Body of pancreas (tissue), 4 donors: ENCODE data around the gene CDH4. TPM values are rescaled to one million over a fixed set of nuclear protein-coding genes. Genes with fewer than 3 reads are reported as not detected.

Source experiments
- ATAC-seq: fragments of 150-250 bp; one replicate; pipeline ENCODE4 v1.9.1; 2016
- DNase-seq, 4 donors: peaks; one replicate each; pipeline ENCODE4 v3.0.0-alpha.2; 2019
- H3K27ac ChIP-seq, 4 donors: fragments of 200-600 bp; sonication (generic); 1 replicate in 3 of 4; 2 replicates in 1 of 4; pipeline versions ENCODE4 v1.5.1 to v1.6.1; 2016 to 2019; ENCODE audit warnings: mild to moderate bottlenecking in 1 of 4, mixed read lengths in 1 of 4, moderate library complexity in 1 of 4
- H3K27me3 ChIP-seq, 2 donors: fragments of 200-600 bp; sonication (generic); one replicate each; pipeline ENCODE4 v1.6.0; 2016; ENCODE audit warnings: mild to moderate bottlenecking in 1 of 2
- H3K36me3 ChIP-seq, 2 donors: fragments of 200-600 bp; sonication (generic); replicated peaks in 1 of 2; 2 replicates each; pipeline ENCODE4 v1.5.1; 2016; ENCODE audit warnings: low read depth in 2 of 2; ENCODE audit not compliant: insufficient read depth in 1 of 2
- H3K4me1 ChIP-seq: fragments of 200-600 bp; sonication (generic); one replicate; pipeline ENCODE4 v1.6.0; 2016
- H3K4me3 ChIP-seq, 2 donors: fragments of 200-600 bp; sonication (generic); 1 replicate in 1 of 2; 2 replicates in 1 of 2; pipeline ENCODE4 v1.5.1; 2016 to 2019
- H3K9me3 ChIP-seq, 3 donors: fragments of 200-600 bp; sonication (generic); 1 replicate in 2 of 3; 2 replicates in 1 of 3; pipeline ENCODE4 v1.5.1; 2016
- CTCF ChIP-seq, 7 experiments: fragments of 450-650 bp in 4 of 7; fragments of 200-600 bp in 3 of 7; sonication (generic) in 3 of 7; IDR thresholded peaks; one replicate each; pipeline ENCODE4 v1.5.1; 2016 to 2019; ENCODE audit warnings: antibody characterized with exemption in 7 of 7
- POLR2A ChIP-seq, 3 donors: fragments of 450-650 bp; IDR thresholded peaks; one replicate each; pipeline ENCODE4 v1.6.1; 2016; ENCODE audit warnings: antibody characterized with exemption in 3 of 3, mild to moderate bottlenecking in 2 of 3
- WGBS, 2 donors: methylation state at CpG; one replicate each; pipeline ENCODE4 v1.1.5; 2017; 5-methylcytosine and 5-hydroxymethylcytosine counted together
- intact Hi-C: fragments of 100-400 bp; cut with DNase I; formaldehyde crosslinking; loops from one replicate; pipeline ENCODE4 v1.15.1; 2023
- total RNA-seq, 2 donors: library from RNA; depleted of rRNA; stranded (reverse); fragments of >200 nt; gene quantifications; one replicate each; pipeline ENCODE4 v1.1.0, GENCODE V29; 2016

CDH4 gene
- total RNA-seq, 2 donors from 2014 or later = 0.33 to 0.52 TPM

GRCh38 chr20:61690993-61691838 is 439.2 kb downstream of the CDH4 start:
- WGBS, 2 donors = 52 to 53% methylated on average over 16 of the region's 16 CpGs
- DNase-seq (no peak), ATAC-seq (no peak)
- Histone ChIP-seq H3K4me1 (no peaks in the 10 kb centered on the region), H3K27me3 (peaks cover 0 to 5% of the 10 kb centered on the region in 2 donors), H3K9me3 (no peaks in the 10 kb centered on the region), H3K36me3 (no peaks in the 10 kb centered on the region), H3K27ac (no peak overlapping the region), H3K4me3 (no peak overlapping the region)
- TF ChIP-seq CTCF (IDR thresholded peaks at IDR 0.05) (no peak), POLR2A (IDR thresholded peaks at IDR 0.05) (no peak)
- intact Hi-C loops = no loop called here

- peaks cover 0 to 5% of the 10 kb centered on the region in 2 donors for H3K27me3 ChIP-seq
- H3K4me1 ChIP-seq = no peaks in the 10 kb centered on the region
- H3K4me3 ChIP-seq = no peak overlapping the region
- H3K36me3 ChIP-seq = no peaks in the 10 kb centered on the region
- ATAC-seq = no peak
- H3K9me3 ChIP-seq = no peaks in the 10 kb centered on the region
- DNase-seq = no peak
- TF ChIP-seq CTCF (IDR thresholded peaks at IDR 0.05) (no peak), POLR2A (IDR thresholded peaks at IDR 0.05) (no peak)
- intact Hi-C loops = no loop called here
- H3K27ac ChIP-seq = no peak overlapping the region
- 74 to 79% methylated on average over 1 of the region's 1 CpG for WGBS, 2 donors
Measured at GRCh38 chr20:61691978-61692377, 439.9 kb downstream of the CDH4 start.

GRCh38 chr20:61692479-61692878 is 440.4 kb downstream of the CDH4 start:
- DNase-seq (no peak), ATAC-seq (no peak)
- Histone ChIP-seq H3K27ac (no peak overlapping the region), H3K27me3 (peaks cover 0 to 5% of the 10 kb centered on the region in 2 donors), H3K4me1 (no peaks in the 10 kb centered on the region), H3K4me3 (no peak overlapping the region), H3K9me3 (no peaks in the 10 kb centered on the region), H3K36me3 (no peaks in the 10 kb centered on the region)
- TF ChIP-seq CTCF (IDR thresholded peaks at IDR 0.05) = no peak
- 55 to 69% methylated on average over 6 of the region's 6 CpGs for WGBS, 2 donors
- intact Hi-C loops = no loop called here

DNA sequence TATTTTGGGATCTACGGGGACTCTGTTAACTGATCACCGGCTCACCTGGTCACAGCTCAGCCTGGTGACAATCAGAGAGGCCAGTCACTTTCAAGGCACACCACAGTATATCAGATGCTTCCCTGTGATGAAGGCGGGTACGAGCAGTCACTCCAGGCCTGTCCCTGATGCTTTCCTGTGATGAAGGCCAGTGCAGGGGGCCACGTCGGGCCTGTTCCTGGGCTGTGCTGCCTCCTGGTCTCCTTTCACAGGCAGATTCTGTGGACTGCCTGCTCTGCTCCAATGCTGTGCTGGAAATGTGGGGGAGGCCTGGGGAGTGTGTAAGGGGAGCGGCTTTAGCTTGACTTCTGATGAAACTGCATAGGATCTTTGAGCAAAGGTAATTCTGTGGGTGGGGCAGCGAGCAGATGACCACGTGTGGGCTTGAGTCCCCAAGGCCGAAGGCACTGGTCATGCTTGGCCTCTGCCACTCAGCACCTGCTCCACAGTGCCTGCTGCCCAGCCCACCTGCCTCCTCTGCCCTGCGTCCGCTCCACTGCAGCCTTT is 441.1 kb downstream of the CDH4 start:
- ATAC-seq (no peak), DNase-seq (no peak)
- Histone ChIP-seq H3K36me3 (no peaks in the 10 kb centered on the region), H3K27ac (no peak overlapping the region), H3K27me3 (peaks cover 0 to 5% of the 10 kb centered on the region in 2 donors), H3K9me3 (no peaks in the 10 kb centered on the region), H3K4me1 (no peaks in the 10 kb centered on the region), H3K4me3 (no peak overlapping the region)
- TF ChIP-seq CTCF (IDR thresholded peaks at IDR 0.05) (no peak), POLR2A (IDR thresholded peaks at IDR 0.05) (no peak)
- intact Hi-C loops = no loop called here
- 62 to 77% methylated on average over 11 to 12 of the region's 12 CpGs for WGBS, 2 donors
